Right lobe of liver (tissue), 4 donors: Measurements from ENCODE around the gene KLK4.

ENCODE experiments used
- POLR2A ChIP-seq: fragments of 450-650 bp; IDR thresholded peaks from one replicate; pipeline ENCODE4 v1.6.1; 2017; ENCODE audit warnings: antibody characterized with exemption, mild to moderate bottlenecking
- TF ChIP-seq, protein P1 (sequence below), 4 donors: fragments of 200-600 bp in 3 of 4; fragments of 450-650 bp in 1 of 4; IDR thresholded peaks; one replicate each; pipeline versions ENCODE4 v1.5.1 to v1.8.0; 2016 to 2022; ENCODE audit warnings: antibody characterized with exemption in 4 of 4, mild to moderate bottlenecking in 2 of 4
- donor health status: DM: no; HTN: no; CAD: no.
- donor health status: DM: no; HTN: no; CAD: no.
- donor health status: DM: no; HTN: yes; CAD: no.

DNA sequence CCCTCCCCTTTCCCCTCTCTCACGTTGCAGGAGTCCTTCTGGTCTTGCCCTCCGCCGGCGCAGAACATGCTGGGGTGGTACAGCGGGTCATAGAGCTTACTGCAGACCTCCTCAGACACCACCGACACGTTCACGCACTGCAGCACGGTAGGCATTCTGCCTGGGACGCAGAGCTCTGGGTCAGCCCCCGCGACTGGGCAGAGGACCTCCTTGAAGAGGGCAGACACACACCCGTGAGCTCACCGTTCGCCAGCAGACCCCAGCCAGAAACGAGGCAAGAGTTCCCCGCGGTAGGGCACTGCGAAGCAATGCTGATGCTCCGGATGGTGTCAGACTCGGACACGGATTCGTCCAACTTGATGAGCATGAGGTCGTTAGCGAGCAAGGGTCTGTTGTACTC lies 2.9 kb downstream of the KLK4 start:
- TF ChIP-seq, protein P1, sequence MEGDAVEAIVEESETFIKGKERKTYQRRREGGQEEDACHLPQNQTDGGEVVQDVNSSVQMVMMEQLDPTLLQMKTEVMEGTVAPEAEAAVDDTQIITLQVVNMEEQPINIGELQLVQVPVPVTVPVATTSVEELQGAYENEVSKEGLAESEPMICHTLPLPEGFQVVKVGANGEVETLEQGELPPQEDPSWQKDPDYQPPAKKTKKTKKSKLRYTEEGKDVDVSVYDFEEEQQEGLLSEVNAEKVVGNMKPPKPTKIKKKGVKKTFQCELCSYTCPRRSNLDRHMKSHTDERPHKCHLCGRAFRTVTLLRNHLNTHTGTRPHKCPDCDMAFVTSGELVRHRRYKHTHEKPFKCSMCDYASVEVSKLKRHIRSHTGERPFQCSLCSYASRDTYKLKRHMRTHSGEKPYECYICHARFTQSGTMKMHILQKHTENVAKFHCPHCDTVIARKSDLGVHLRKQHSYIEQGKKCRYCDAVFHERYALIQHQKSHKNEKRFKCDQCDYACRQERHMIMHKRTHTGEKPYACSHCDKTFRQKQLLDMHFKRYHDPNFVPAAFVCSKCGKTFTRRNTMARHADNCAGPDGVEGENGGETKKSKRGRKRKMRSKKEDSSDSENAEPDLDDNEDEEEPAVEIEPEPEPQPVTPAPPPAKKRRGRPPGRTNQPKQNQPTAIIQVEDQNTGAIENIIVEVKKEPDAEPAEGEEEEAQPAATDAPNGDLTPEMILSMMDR (IDR thresholded peaks at IDR 0.05) = no peak
- no peak for TF ChIP-seq POLR2A
